ENCODE measurements around the gene ACSF3.

Gene ACSF3

GRCh38 chr16:89104303-89104702, 10.7 kb downstream of the ACSF3 start:
- H3K4me3 ChIP-seq (replicated peaks; ENCODE audit: low read depth, low read length) = no peak overlapping the region
- TF ChIP-seq CTCF (IDR thresholded peaks at IDR 0.05; ENCODE audit: low read depth, low read length, missing control alignments) = no peak
- DNase-seq (ENCODE audit: extremely low read depth, low read depth) = no peak

- H3K4me3 ChIP-seq (replicated peaks; ENCODE audit: low read depth, low read length) = no peak overlapping the region
- DNase-seq (ENCODE audit: extremely low read depth, low read depth) = no peak
- no peak for TF ChIP-seq CTCF (IDR thresholded peaks at IDR 0.05; ENCODE audit: low read depth, low read length, missing control alignments)
Observed at GRCh38 chr16:89104930-89105571, 11.4 kb downstream of the ACSF3 start.

- H3K4me3 ChIP-seq (replicated peaks; ENCODE audit: low read depth, low read length) = no peak overlapping the region
- no peak for TF ChIP-seq CTCF (IDR thresholded peaks at IDR 0.05; ENCODE audit: low read depth, low read length, missing control alignments)
Observed at GRCh38 chr16:89105599-89106151, 12.0 kb downstream of the ACSF3 start.

GRCh38 chr16:89106533-89107202, 13.0 kb downstream of the ACSF3 start:
- no peak for DNase-seq (ENCODE audit: extremely low read depth, low read depth)

More at GRCh38 chr16:89105599-89106151, 12.0 kb downstream of the ACSF3 start:
- no peak for DNase-seq (ENCODE audit: extremely low read depth, low read depth)

GRCh38 chr16:89107203-89107582, 13.5 kb downstream of the ACSF3 start:
- TF ChIP-seq CTCF (IDR thresholded peaks at IDR 0.05; ENCODE audit: low read depth, low read length, missing control alignments) = no peak
- H3K4me3 ChIP-seq (replicated peaks; ENCODE audit: low read depth, low read length) = no peak overlapping the region
- no peak for DNase-seq (ENCODE audit: extremely low read depth, low read depth)

More at GRCh38 chr16:89106533-89107202, 13.0 kb downstream of the ACSF3 start:
- no peak for TF ChIP-seq CTCF (IDR thresholded peaks at IDR 0.05; ENCODE audit: low read depth, low read length, missing control alignments)
- H3K4me3 ChIP-seq (replicated peaks; ENCODE audit: low read depth, low read length) = no peak overlapping the region

- no peak for DNase-seq (ENCODE audit: extremely low read depth, low read depth)
- no peak for TF ChIP-seq CTCF (IDR thresholded peaks at IDR 0.05; ENCODE audit: low read depth, low read length, missing control alignments)
- H3K4me3 ChIP-seq (replicated peaks; ENCODE audit: low read depth, low read length) = no peak overlapping the region
Observed at GRCh38 chr16:89108416-89108815, 14.8 kb downstream of the ACSF3 start.

Data from HFF-Myc (cell line).